T follicular helper cell (primary cell): Measurements from ENCODE around the gene ARHGEF1.
"Not testable (repeated sequence)": the region's sequence is repeated elsewhere in the genome, so short reads cannot be mapped to it uniquely, and the experiment has no call there.

Experiments
- DNase-seq: peaks from one replicate; pipeline ENCODE4 v3.0.0-alpha.2; 2020; ENCODE audit warnings: low read depth

The ARHGEF1 gene

GRCh38 chr19:41904118-41904870 is 21.3 kb downstream of the ARHGEF1 start:
- DNase-seq: no peak

- DNase-seq: no peak
Measured at GRCh38 chr19:41905273-41906002, 22.5 kb downstream of the ARHGEF1 start.

DNA sequence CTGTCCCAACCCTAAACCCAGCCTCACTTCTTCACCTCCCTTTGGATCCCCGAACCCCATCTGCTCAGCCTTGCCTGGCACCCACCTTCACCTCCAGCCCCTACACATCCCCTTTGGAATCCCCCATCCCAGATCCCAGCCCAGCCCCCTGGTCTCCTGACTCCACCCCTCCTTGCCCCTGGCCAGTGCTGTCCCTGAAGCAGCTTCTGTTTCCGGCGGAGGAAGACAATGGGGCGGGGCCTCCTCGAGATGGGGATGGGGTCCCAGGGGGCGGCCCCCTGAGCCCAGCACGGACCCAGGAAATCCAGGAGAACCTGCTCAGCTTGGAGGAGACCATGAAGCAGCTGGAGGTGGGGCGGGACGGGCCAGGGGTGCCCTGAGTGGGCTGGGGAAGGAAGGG is 23.3 kb downstream of the ARHGEF1 start:
- DNase-seq: no peak

DNA sequence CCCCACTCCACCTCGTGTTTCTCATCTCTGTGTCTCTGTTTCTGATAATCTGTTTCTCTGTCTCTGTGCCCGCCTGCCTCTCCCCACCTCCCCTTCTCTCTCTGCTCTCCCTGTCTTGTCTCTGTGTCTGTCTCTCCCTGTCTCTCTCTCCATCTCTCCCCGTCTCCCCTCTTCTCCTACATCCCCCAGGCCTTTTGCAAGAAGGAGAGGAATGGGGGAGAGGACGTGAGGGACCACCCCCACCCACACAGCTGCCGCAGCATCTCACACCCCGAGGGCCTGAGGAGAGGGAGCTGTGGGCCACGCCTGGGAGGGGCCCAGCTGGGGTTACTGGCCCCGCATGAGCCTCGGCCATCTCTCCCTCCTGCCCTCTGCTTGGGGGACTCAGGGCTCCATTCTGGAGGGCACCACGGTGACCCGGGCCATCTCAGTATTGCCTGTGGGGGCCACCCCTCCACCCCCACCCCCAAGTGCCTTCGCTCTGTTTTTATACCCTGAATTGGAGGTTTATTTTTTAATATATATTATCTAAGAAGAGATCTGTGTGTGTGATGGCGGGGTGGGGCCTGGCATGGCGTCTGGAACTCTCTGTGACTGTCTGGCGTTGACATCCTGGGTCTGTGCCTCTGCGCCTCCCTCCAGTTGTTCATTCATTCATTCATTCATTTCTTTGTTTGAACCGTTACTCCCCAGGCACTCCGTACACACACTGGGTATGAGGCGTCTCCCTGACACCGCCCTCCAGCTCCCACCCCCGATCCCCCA is 24.1 kb downstream of the ARHGEF1 start:
- no peak for DNase-seq

DNA sequence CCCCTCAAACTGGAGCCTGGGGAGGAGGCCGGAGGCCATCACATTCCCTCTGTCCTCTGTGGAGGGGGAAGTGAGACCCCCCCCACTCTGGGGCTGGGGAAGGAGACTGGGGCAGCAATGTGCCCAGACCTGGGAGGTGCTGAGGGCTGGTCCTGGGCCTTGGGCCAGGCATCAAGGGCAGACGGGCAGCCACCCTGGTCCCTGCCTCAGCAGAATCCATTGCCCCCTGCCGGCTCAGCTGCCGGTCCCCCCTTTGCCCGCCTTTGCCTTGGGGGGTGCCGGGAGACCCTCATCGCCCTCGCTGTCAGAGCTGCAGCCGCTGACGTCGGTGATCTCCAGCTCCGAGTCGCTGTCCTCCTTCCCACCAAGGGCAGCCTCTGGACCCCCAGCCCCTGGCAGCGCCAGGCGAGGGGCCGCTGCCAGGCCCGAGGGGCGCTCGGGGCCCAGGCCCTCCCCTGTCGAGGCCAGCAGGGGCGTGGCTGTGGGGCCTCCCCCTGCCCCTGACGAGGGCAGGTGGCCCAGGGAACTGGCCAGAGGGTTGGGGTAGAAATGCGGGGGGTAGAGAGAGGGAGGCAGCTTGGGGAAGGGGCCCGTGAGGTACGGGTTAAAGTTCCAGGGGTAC is 25.1 kb downstream of the ARHGEF1 start:
- no peak for DNase-seq

GRCh38 chr19:41908724-41909464 is 25.9 kb downstream of the ARHGEF1 start:
- no peak for DNase-seq

- DNase-seq: no peak
Measured at GRCh38 chr19:41909706-41910105, 26.7 kb downstream of the ARHGEF1 start.

GRCh38 chr19:41910240-41910991 is 27.4 kb downstream of the ARHGEF1 start:
- no peak for DNase-seq

- DNase-seq: no peak
Measured at GRCh38 chr19:41910992-41911888, 28.3 kb downstream of the ARHGEF1 start.

GRCh38 chr19:41911889-41912731 is 29.1 kb downstream of the ARHGEF1 start:
- no peak for DNase-seq

GRCh38 chr19:41912899-41913537 is 30.0 kb downstream of the ARHGEF1 start:
- no peak for DNase-seq

DNA sequence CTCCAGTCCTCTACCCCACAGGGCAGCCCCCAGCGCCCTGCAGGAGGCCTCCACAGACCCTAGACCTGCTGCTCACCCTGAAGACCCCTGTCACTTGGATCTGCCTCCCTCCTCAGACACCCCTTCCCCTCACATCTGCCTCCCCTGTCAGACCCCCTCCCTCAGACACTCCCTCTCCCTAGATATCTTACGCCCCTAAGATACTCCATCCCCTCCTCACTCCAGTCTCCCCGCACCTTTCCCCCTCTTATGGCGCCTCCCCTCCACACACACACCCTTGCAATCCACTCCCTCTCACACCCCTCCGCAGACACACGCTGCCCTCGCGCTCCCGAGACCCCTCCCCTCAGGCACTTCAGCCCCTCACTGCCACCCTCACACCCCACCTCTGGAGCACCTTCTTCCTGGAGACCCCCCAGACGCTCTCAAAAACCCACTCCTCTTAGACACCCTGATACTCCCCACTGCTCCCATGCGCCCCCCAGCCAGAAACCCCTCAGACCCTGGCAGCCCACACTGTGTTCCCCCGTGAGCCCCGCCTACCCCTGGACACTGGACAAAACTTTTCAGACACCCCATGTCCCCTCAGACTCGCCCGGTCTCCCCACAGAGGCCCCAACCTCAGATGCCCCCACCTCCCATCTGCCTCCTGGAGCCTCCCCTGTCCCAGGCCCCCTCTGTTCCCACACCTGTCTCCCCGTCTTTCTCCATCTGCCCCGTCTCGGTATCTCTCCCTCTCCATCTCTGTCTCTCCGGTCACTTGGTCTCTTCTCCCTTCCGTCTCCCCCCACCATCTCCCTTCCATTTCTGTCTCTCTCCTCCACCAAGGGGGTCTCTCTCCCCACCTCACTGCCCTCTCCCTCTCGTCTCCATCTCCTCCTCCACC is 30.8 kb downstream of the ARHGEF1 start:
- no peak for DNase-seq

GRCh38 chr19:41914424-41914834 is 31.4 kb downstream of the ARHGEF1 start:
- DNase-seq: not testable (repeated sequence)

- no peak for DNase-seq
Measured at GRCh38 chr19:41915021-41915775, 32.2 kb downstream of the ARHGEF1 start.

DNA sequence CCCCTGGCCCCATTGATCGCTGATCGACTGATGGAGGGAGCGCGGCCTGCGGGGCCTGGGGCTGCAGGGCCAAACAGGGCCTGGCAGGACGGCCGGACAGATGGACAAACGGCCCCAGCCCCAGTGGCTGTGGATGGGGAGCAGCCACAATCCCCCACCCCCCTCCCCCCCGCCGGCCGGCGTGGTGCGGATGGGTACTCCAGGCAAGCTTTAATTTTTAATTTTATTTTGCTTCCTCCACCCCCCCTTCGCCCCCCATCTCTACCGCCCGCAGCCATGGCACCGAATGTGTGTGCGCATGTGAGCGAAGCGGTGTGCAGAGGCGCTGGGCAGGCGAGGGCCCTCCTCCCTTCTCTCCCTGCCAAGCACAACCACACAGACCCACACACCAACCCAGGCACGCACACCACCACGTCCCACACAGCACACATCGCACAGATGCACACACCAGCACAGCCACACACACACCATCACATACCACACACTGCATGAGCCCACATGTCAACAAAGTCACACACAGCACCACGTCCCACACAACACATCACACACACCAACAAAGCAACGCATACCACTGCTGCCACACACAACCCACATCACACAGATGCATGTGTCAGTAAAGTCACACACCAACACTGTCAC is 32.9 kb downstream of the ARHGEF1 start:
- no peak for DNase-seq

GRCh38 chr19:41917676-41918075 is 34.7 kb downstream of the ARHGEF1 start:
- DNase-seq: no peak
